ENCODE results near the gene ZCRB1. TPM values are rescaled to one million over a fixed set of nuclear protein-coding genes. Genes with fewer than 3 reads are reported as not detected.

Gene ZCRB1, protein sequence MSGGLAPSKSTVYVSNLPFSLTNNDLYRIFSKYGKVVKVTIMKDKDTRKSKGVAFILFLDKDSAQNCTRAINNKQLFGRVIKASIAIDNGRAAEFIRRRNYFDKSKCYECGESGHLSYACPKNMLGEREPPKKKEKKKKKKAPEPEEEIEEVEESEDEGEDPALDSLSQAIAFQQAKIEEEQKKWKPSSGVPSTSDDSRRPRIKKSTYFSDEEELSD
- 10 to 100 TPM; 36.3 to 71.0 (median 42.4) TPM for total RNA-seq

DNA sequence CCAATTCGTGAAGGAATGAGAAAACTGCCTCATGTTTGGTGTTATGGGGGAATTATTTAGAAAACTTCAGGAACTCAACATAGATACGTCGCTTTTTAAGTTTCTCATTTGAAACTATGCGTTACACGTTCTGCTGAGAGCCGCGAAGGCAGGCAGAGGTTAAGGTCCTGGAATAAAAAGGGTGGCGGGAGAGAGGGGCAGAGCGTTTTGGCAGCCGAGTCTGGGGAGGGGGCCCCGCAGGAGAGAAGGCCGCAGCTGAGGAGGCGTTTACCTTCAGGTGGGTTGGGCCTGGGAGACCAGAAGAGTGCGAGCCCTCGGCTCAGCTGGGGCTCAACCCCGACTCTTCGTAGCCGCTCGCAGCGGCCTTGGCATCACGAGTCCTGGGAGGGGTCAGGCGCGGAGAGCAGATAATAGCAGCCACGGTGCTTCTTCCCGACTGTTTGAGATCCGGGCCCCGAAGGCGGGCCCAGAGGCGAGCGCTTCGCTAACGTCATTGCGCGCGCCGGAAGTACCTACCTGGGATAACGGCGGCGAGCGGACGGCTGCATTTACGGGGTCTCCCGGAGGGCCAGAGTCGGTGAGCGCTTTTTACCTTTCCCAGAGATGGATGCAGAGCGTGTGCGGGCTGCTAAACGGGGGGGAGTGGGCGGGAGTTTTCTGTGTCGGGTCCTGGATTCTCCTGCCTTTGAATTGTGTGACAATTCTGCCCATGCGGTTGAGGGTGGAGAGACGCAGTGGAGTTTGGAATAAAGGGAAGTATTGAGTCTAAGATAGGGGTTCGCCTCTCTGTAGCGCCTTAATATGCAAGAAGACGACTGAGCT lies at the start of gene ZCRB1, which contains the start of gene PPHLN1:
Gene ZCRB1 (minus strand): TSS at position 442 of the 822 bp plus-strand sequence. CDS start 1,992 bp downstream, outside the sequence.
Gene PPHLN1 (plus strand): TSS at position 515 of the 822 bp plus-strand sequence. CDS start 9,736 bp downstream, outside the sequence.
- Histone ChIP-seq H3K9me3 (no peaks in the 10 kb centered on the region), H3K27ac (replicated peaks in 1 of 4) (peak within 1 kb of the TSS; percentile 85 to 92 (median 88)), H3K27me3 (no peaks in the 10 kb centered on the region), H3K36me3 (peaks cover 0 to 21% (median 6%) of the 10 kb centered on the region in 4 donors), H3K4me1 (peaks cover 18 to 46% (median 41%) of the 10 kb centered on the region in 4 donors), H3K4me3 (peak within 1 kb of the TSS; percentile 67 to 89 (median 76))
- DNase-seq (ENCODE audit: extremely low spot score) = peak; percentile 96
- 0% methylated on average over 45 of the region's 55 CpGs for WGBS
- TF ChIP-seq POLR2AphosphoS5 (IDR thresholded peaks at IDR 0.05) = peak; percentile 85 to 87
- peak in 1 of 3 experiments; percentile 2 for TF ChIP-seq CTCF (IDR thresholded peaks at IDR 0.05)
- TF ChIP-seq EP300 (IDR thresholded peaks at IDR 0.05) = no peak
- intact Hi-C loops (cut with DNase I) = loop anchor here (2.0 to 10.0 kb wide), 3 partner anchors 87 to 184 kb away; partner anchors contain the start of genes GXYLT1 and YAF2

DNA sequence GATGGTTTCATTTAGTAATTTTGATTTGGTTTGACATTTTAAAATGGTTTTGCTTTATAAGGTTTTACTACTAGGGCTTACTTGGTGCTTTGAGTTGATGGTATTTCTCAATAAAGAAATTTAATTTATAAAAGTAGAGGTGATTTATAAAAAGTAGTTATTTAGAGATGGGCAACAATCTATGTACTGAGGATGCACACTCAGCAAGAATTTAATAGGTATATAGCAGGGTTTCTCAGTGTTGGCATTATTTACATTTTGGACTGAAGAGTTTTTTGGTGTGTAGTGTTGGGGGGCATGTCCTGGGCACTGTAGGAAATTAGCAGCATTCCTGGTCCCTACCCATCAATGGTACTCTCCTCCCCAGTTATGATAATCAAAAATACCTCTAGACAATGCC lies 47.8 kb upstream of the ZCRB1 start:
- intact Hi-C loops (cut with DNase I) = no loop called here
- no peaks in the 10 kb centered on the region for H3K27me3 ChIP-seq
- peaks cover 0 to 26% (median 8%) of the 10 kb centered on the region in 4 donors for H3K36me3 ChIP-seq
- no peak overlapping the region for H3K27ac ChIP-seq (replicated peaks in 1 of 4)
- H3K4me1 ChIP-seq = no peaks in the 10 kb centered on the region
- no peak overlapping the region for H3K4me3 ChIP-seq
- TF ChIP-seq POLR2A (IDR thresholded peaks at IDR 0.05; ENCODE audit: low read depth) (no peak), POLR2AphosphoS5 (IDR thresholded peaks at IDR 0.05) (no peak), CTCF (IDR thresholded peaks at IDR 0.05) (no peak), EP300 (IDR thresholded peaks at IDR 0.05) (no peak)
- DNase-seq (ENCODE audit: extremely low spot score) = no peak
- no peaks in the 10 kb centered on the region for H3K9me3 ChIP-seq

GRCh38 chr12:42372154-42372791 lies 46.4 kb upstream of the ZCRB1 start:
- H3K27ac ChIP-seq (replicated peaks in 1 of 4) = no peak overlapping the region
- no peak for DNase-seq (ENCODE audit: extremely low spot score)
- intact Hi-C loops (cut with DNase I) = no loop called here
- 84% methylated on average over 2 of the region's 2 CpGs for WGBS
- no peak overlapping the region for H3K4me3 ChIP-seq
- H3K9me3 ChIP-seq = no peaks in the 10 kb centered on the region
- no peaks in the 10 kb centered on the region for H3K27me3 ChIP-seq
- TF ChIP-seq POLR2AphosphoS5 (IDR thresholded peaks at IDR 0.05) (no peak), CTCF (IDR thresholded peaks at IDR 0.05) (peak; percentile 50 to 78 (median 70))
- H3K4me1 ChIP-seq = no peaks in the 10 kb centered on the region
- H3K36me3 ChIP-seq = peaks cover 0 to 26% (median 8%) of the 10 kb centered on the region in 4 donors

DNA sequence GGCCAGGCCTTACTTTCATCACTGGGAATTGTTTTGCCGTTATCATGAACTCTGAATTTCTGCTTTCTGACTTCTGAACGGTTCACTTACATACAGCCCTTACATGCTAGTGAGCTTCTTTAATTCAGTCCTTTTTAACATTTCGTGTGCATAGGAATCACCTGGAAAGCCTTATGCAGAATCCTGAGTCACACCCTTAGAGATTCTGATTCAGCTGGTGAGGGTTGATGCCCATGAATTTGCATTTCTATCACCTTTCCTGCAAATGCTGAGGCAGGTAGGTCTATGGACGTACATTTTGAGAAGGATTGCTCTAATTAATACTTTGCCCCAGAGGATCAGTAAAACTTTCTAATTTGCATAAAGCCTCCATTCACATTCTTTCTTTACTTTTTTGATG lies 44.1 kb upstream of the ZCRB1 start:
- H3K4me1 ChIP-seq = no peaks in the 10 kb centered on the region
- no peak overlapping the region for H3K27ac ChIP-seq (replicated peaks in 1 of 4)
- DNase-seq (ENCODE audit: extremely low spot score) = no peak
- H3K4me3 ChIP-seq = no peak overlapping the region
- 78% methylated on average over 4 of the region's 4 CpGs for WGBS
- no peaks in the 10 kb centered on the region for H3K9me3 ChIP-seq
- intact Hi-C loops (cut with DNase I) = no loop called here
- H3K36me3 ChIP-seq = peaks cover 0 to 5% (median 0%) of the 10 kb centered on the region in 4 donors
- no peak for TF ChIP-seq CTCF (IDR thresholded peaks at IDR 0.05)
- TF ChIP-seq POLR2A (IDR thresholded peaks at IDR 0.05; ENCODE audit: low read depth) = no peak
- no peak for TF ChIP-seq POLR2AphosphoS5 (IDR thresholded peaks at IDR 0.05)
- no peak for TF ChIP-seq EP300 (IDR thresholded peaks at IDR 0.05)
- no peaks in the 10 kb centered on the region for H3K27me3 ChIP-seq

All from esophagus muscularis mucosa (tissue), 4 donors.